ENCODE measurements around the gene AAGAB. TPM values are rescaled to one million over a fixed set of nuclear protein-coding genes. Genes with fewer than 3 reads are reported as not detected.
A peak's percentile ranks its signal among the peaks of the same experiment; 100 is the strongest.

Gene AAGAB
- total RNA-seq, 1 donor from 2014 or later, result 26.6 TPM

DNA sequence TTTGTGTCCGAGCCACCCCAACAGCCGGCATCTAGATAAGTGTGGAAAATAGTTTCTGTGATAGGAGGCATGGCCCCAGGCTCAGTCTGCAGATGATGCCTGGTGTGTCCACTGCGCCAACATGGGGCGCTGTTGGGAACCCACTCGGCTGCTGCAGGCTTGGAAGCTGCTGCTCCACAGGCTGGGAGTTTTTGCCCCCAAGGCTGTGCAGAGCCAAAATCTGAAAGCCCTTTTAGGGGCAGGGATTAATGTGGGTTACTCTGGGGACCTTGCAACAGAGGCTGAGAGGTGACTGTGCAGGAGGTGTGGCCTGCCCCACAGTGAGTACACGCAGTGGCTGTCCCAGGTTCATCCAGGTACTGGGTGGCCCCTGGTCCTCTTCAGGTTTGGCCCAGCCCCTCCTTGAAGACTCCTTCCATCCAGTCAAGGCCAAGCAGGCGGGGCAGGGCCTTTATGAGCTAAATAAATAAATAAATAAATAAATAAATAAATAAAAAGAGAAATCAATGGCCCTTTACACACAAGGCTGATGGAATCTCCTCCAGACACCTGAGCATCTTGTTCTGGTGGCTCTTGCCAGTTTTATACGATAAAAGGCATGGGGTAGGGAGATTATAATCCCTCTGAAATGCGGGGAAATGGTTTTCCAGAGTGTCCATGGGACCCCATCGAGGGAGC is 73.8 kb downstream of the AAGAB start:
- no peak overlapping the region for H3K27ac ChIP-seq
- ATAC-seq, result no peak
- TF ChIP-seq, protein P1, sequence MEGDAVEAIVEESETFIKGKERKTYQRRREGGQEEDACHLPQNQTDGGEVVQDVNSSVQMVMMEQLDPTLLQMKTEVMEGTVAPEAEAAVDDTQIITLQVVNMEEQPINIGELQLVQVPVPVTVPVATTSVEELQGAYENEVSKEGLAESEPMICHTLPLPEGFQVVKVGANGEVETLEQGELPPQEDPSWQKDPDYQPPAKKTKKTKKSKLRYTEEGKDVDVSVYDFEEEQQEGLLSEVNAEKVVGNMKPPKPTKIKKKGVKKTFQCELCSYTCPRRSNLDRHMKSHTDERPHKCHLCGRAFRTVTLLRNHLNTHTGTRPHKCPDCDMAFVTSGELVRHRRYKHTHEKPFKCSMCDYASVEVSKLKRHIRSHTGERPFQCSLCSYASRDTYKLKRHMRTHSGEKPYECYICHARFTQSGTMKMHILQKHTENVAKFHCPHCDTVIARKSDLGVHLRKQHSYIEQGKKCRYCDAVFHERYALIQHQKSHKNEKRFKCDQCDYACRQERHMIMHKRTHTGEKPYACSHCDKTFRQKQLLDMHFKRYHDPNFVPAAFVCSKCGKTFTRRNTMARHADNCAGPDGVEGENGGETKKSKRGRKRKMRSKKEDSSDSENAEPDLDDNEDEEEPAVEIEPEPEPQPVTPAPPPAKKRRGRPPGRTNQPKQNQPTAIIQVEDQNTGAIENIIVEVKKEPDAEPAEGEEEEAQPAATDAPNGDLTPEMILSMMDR (IDR thresholded peaks at IDR 0.05), result no peak

GRCh38 chr15:67180035-67180434 is 74.4 kb downstream of the AAGAB start:
- Histone ChIP-seq H3K4me3 (no peak overlapping the region), H3K27me3 (no peaks in the 10 kb centered on the region), H3K4me1 (peaks cover 47% of the 10 kb centered on the region), H3K27ac (no peak overlapping the region), H3K9me3 (no peaks in the 10 kb centered on the region), H3K36me3 (peaks cover 14% of the 10 kb centered on the region)
- DNase-seq (no peak), ATAC-seq (no peak)
- TF ChIP-seq, protein P1 (IDR thresholded peaks at IDR 0.05), result no peak
- intact Hi-C loops (cut with DNase I), result no loop called here

More for the DNA sequence above, 73.8 kb downstream of the AAGAB start:
- H3K4me1 ChIP-seq, result peaks cover 47% of the 10 kb centered on the region
- no peaks in the 10 kb centered on the region for H3K27me3 ChIP-seq
- DNase-seq, result no peak
- no peaks in the 10 kb centered on the region for H3K9me3 ChIP-seq
- intact Hi-C loops (cut with DNase I), result no loop called here
- peaks cover 14% of the 10 kb centered on the region for H3K36me3 ChIP-seq
- H3K4me3 ChIP-seq, result no peak overlapping the region

GRCh38 chr15:67179411-67179995 is 75.0 kb downstream of the AAGAB start:
- intact Hi-C loops (cut with DNase I), result no loop called here
- H3K27ac ChIP-seq, result no peak overlapping the region
- no peak overlapping the region for H3K4me3 ChIP-seq
- ATAC-seq, result no peak
- H3K9me3 ChIP-seq, result no peaks in the 10 kb centered on the region
- H3K4me1 ChIP-seq, result peaks cover 48% of the 10 kb centered on the region
- no peaks in the 10 kb centered on the region for H3K27me3 ChIP-seq
- DNase-seq, result no peak
- TF ChIP-seq, protein P1 (IDR thresholded peaks at IDR 0.05), result no peak
- H3K36me3 ChIP-seq, result peaks cover 10% of the 10 kb centered on the region

GRCh38 chr15:67178569-67179210 is 75.8 kb downstream of the AAGAB start:
- Histone ChIP-seq H3K36me3 (peaks cover 7% of the 10 kb centered on the region), H3K4me1 (peaks cover 41% of the 10 kb centered on the region), H3K4me3 (no peak overlapping the region), H3K27ac (peak overlapping the region; percentile 47), H3K9me3 (no peaks in the 10 kb centered on the region), H3K27me3 (no peaks in the 10 kb centered on the region)
- TF ChIP-seq, protein P1 (IDR thresholded peaks at IDR 0.05), result no peak
- DNase-seq (no peak), ATAC-seq (peak; percentile 69)
- intact Hi-C loops (cut with DNase I), result no loop called here

DNA sequence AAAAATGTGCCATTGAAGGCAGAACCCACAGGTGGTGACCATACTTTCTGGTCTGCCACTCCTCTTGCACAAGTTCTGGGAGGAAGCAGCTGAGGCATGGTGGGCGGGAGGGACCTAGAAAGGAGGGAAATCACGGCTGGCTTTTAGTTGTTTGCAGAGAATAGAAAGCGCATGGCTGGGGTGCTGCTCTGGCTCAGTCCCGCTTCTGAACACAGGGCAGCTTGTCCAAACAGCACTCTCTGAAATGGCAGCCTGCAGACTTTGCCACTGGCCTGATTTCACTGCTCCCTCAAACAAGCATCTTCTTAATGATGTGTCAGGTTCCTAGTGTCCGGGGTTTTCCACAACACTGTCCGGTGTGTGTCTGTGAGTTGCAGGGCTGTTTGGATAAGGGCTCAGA is 76.7 kb downstream of the AAGAB start:
- Histone ChIP-seq H3K27me3 (no peaks in the 10 kb centered on the region), H3K4me3 (no peak overlapping the region), H3K9me3 (no peaks in the 10 kb centered on the region), H3K27ac (peak overlapping the region; percentile 47), H3K4me1 (peaks cover 41% of the 10 kb centered on the region), H3K36me3 (peaks cover 7% of the 10 kb centered on the region)
- DNase-seq, result peak; percentile 75
- TF ChIP-seq, protein P1 (IDR thresholded peaks at IDR 0.05), result no peak
- intact Hi-C loops (cut with DNase I), result no loop called here
- peak; percentile 31 for ATAC-seq

All from upper lobe of right lung (tissue), 1 donor.